HepG2 (cell line): ENCODE measurements around the gene SERPIND1. TPM values are rescaled to one million over a fixed set of nuclear protein-coding genes. Genes with fewer than 3 reads are reported as not detected.

Source experiments
- ARHGAP35 ChIP-seq: sonication (generic); formaldehyde crosslinking; IDR thresholded peaks from 2 replicates; pipeline ENCODE4 v1.9.0; 2022; ENCODE audit warnings: mild to moderate bottlenecking, inconsistent platforms, moderate library complexity, missing genetic modification reagents, borderline replicate concordance
- FOSL2 ChIP-seq: sonication (generic); formaldehyde crosslinking; IDR thresholded peaks from 2 replicates; pipeline ENCODE4 v1.4.0; 2020; ENCODE audit warnings: missing genetic modification reagents
- FOXO1 ChIP-seq: sonication (generic); formaldehyde crosslinking; IDR thresholded peaks from 2 replicates; pipeline ENCODE4 v1.4.0; 2020; ENCODE audit warnings: missing genetic modification reagents
- KAT8 ChIP-seq: IDR thresholded peaks from 2 replicates; pipeline ENCODE4 v1.6.1; 2016; ENCODE audit warnings: missing genetic modification reagents, missing compliant biosample characterization
- NCOA2 ChIP-seq: sonication (generic); formaldehyde crosslinking; IDR thresholded peaks from 2 replicates; pipeline ENCODE4 v1.8.0; 2022; ENCODE audit warnings: inconsistent platforms
- NONO ChIP-seq, 2 experiments: fragments of 450-650 bp in 1 of 2; sonication (generic) in 1 of 2; formaldehyde crosslinking in 1 of 2; IDR thresholded peaks in 1 of 2; conservative IDR thresholded peaks in 1 of 2; 2 replicates each; pipeline versions ENCODE4 v1.6.1 to v1.8.0; 2017 to 2022; ENCODE audit warnings: mild to moderate bottlenecking in 1 of 2, missing genetic modification reagents in 1 of 2, moderate library complexity in 1 of 2
- REL ChIP-seq: sonication (generic); formaldehyde crosslinking; conservative IDR thresholded peaks from 2 replicates; pipeline ENCODE4 v1.8.0; 2022; ENCODE audit warnings: mild to moderate bottlenecking, missing genetic modification reagents, moderate library complexity
- RNF219 ChIP-seq: sonication (generic); formaldehyde crosslinking; IDR thresholded peaks from 2 replicates; pipeline ENCODE4 v1.5.0; 2020; ENCODE audit warnings: mild to moderate bottlenecking, missing genetic modification reagents
- SALL2 ChIP-seq: sonication (generic); formaldehyde crosslinking; IDR thresholded peaks from 2 replicates; pipeline ENCODE4 v1.8.1; 2023; ENCODE audit warnings: mild to moderate bottlenecking, missing genetic modification reagents, inconsistent platforms
- SNAPC5 ChIP-seq: sonication (generic); formaldehyde crosslinking; IDR thresholded peaks from 2 replicates; pipeline ENCODE4 v1.8.1; 2023; ENCODE audit warnings: mild to moderate bottlenecking, missing genetic modification reagents, borderline replicate concordance
- TCF7 ChIP-seq: sonication (generic); IDR thresholded peaks from 2 replicates; pipeline ENCODE4 v1.6.1; 2016; ENCODE audit warnings: antibody characterized with exemption, low read depth
- TFE3 ChIP-seq: IDR thresholded peaks from 2 replicates; pipeline ENCODE4 v1.6.1; 2016
- TRIM22 ChIP-seq: fragments of 450-650 bp; IDR thresholded peaks from 2 replicates; pipeline ENCODE4 v1.6.1; 2017
- U2AF1 ChIP-seq: fragments of 200-400 bp; formaldehyde crosslinking; optimal IDR thresholded peaks from 2 replicates; pipeline ENCODE3; 2017; ENCODE audit warnings: mild to moderate bottlenecking, low read depth, low read length
- ZFP62 ChIP-seq: sonication (generic); formaldehyde crosslinking; IDR thresholded peaks from 2 replicates; pipeline ENCODE4 v1.4.0; 2020; ENCODE audit warnings: missing genetic modification reagents
- ZNF562 ChIP-seq: sonication (generic); formaldehyde crosslinking; IDR thresholded peaks from 2 replicates; pipeline ENCODE4 v1.8.0; 2022; ENCODE audit warnings: missing genetic modification reagents, borderline replicate concordance
- ZNF577 ChIP-seq: sonication (generic); formaldehyde crosslinking; IDR thresholded peaks from 2 replicates; pipeline ENCODE4 v1.4.0; 2020; ENCODE audit warnings: mild to moderate bottlenecking, low read depth, missing genetic modification reagents, borderline replicate concordance
- ZNF687 ChIP-seq: sonication (generic); formaldehyde crosslinking; IDR thresholded peaks from 2 replicates; pipeline ENCODE4 v1.5.1; 2020; ENCODE audit warnings: mild to moderate bottlenecking, missing genetic modification reagents, moderate library complexity
- ZNF768 ChIP-seq: sonication (generic); formaldehyde crosslinking; IDR thresholded peaks from 2 replicates; pipeline ENCODE4 v1.4.0; 2020; ENCODE audit warnings: missing genetic modification reagents
- ZSCAN25 ChIP-seq: sonication (generic); formaldehyde crosslinking; IDR thresholded peaks from 2 replicates; pipeline ENCODE4 v1.8.0; 2022; ENCODE audit warnings: mild to moderate bottlenecking, missing genetic modification reagents
- polyA plus RNA-seq, 8 experiments: library from polyadenylated mRNA; depleted of rRNA in 3 of 8; stranded (reverse) in 7 of 8; unstranded in 1 of 8; fragments of >200 nt; fragmentation: Illumina TruSeq in 4 of 8; extraction: Trizol in 4 of 8; gene quantifications; 2 replicates each; pipeline versions ENCODE4 v1.2.1 to v1.2.3, GENCODE V29; 2011 to 2016; ENCODE audit warnings: low read depth in 4 of 8, missing spikeins in 1 of 8, mixed read lengths in 1 of 8; ENCODE audit not compliant: insufficient read depth in 1 of 8
- total RNA-seq, 5 experiments: library from RNA; depleted of rRNA; stranded (reverse); fragments of >200 nt; fragmentation: Illumina TruSeq; extraction: Trizol; gene quantifications; 2 replicates each; pipeline ENCODE4 v1.2.3, GENCODE V29; 2016; ENCODE audit warnings: low read depth in 1 of 5

SERPIND1 gene
- total and polyA plus RNA-seq, 2 of the 13 experiments (the other 11 are each of a cell fraction or from before 2014, with no cell fraction given) = 111 to 350 TPM

GRCh38 chr22:20776624-20777405 lies 2.9 kb downstream of the SERPIND1 start (continued):
- no peak for TF ChIP-seq ZNF562 (CRISPR knock-in tag)
- TF ChIP-seq ARHGAP35 (CRISPR knock-in tag) = no peak
- no peak for TF ChIP-seq SALL2
- TF ChIP-seq NCOA2 (CRISPR knock-in tag) = peak; percentile 46; the same call in 1 of the 2 replicates
- no peak for TF ChIP-seq TRIM22
- TF ChIP-seq FOSL2 (CRISPR knock-in tag) = peak; percentile 45; the same call in 1 of the 2 replicates
- no peak for TF ChIP-seq ZNF577 (CRISPR knock-in tag)
- no peak for TF ChIP-seq KAT8 (CRISPR knock-in tag)
- TF ChIP-seq ZNF687 (CRISPR knock-in tag) = no peak
- no peak for TF ChIP-seq ZNF768 (CRISPR knock-in tag)
- no peak for TF ChIP-seq TCF7
- TF ChIP-seq NONO (IDR thresholded peaks at IDR 0.05) = no peak
- TF ChIP-seq NONO (CRISPR knock-in tag; conservative IDR thresholded peaks at IDR 0.05) = 0 out of 2 replicates have a peak, but pooled peaks have one; percentile 1
- 0 out of 2 replicates have a peak, but pooled peaks have one; percentile 81 for TF ChIP-seq RNF219
- TF ChIP-seq ZSCAN25 (CRISPR knock-in tag) = no peak
- no peak for TF ChIP-seq SNAPC5
- no peak for TF ChIP-seq TFE3
- TF ChIP-seq U2AF1 = no peak
- TF ChIP-seq ZFP62 = no peak
- peak; percentile 48; the same call in 1 of the 2 replicates for TF ChIP-seq FOXO1 (CRISPR knock-in tag)
- no peak for TF ChIP-seq REL (CRISPR knock-in tag)
